Measurements from ENCODE around the gene ADAMTSL4. TPM values are rescaled to one million over a fixed set of nuclear protein-coding genes. Genes with fewer than 3 reads are reported as not detected.

Gene ADAMTSL4
- total and polyA plus RNA-seq, 2 donors (not counting 3 experiments of a cell fraction or from before 2014, with no cell fraction given): 0.73 to 1.0 TPM

DNA sequence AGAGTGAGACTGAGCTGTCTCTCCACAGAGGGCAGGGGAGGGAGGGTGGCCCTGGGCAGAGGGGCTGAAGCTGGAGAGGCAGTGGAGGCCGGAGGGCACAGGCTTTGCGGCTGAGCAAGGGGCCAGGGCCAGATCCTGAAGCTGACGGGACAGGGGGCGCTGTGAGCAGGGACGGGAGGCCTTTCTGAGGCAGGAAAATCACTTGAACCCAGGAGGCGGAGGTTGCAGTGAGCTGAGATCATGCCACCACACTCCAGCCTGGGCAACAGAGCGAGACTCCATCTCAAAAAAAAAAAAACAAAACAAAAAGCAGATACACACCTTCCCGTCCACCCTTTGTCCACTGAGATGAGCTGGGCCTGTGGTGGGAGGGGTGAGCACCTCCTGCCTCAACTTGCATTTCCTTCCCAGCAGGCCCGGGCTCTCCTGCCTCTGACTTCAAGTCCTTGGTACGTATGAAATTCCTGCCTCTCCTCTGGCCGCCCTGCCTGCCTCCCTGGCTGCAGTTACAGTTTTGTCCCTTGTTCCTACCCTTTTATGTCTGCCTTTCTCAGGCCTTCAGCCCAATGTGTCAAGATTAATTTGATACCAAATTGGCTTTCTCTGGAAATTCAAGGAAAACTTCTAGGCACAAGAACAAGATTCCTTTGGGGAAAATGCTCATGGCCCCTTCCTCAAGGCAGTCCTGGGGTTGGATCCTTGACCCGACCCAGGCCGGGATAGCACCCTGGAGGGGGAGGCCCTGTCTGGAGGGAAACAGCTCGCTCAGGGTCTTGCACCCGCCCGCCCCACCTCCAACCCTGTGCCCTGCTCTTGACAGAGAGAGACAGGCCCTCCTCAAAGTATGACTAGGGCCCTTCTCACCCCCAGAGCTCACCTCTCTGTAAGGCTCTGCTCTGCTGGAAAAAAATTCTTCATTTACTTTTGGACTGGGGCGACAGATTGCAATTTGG lies 11.2 kb upstream of the ADAMTSL4 start:
- Histone ChIP-seq H4K20me1 (replicated peaks; ENCODE audit: control insufficient read depth, extremely low read depth, insufficient read depth, low read length) (no peaks in the 10 kb centered on the region), H3K27me3 (ENCODE audit: control insufficient read depth in 2 of 2, insufficient read depth in 2 of 2, low read length in 2 of 2) (no peaks in the 10 kb centered on the region), H3K79me2 (ENCODE audit: control insufficient read depth, insufficient read depth, low read length) (no peaks in the 10 kb centered on the region), H3K4me2 (ENCODE audit: insufficient read depth, low read length) (no peak overlapping the region), H3K9me3 (replicated peaks; ENCODE audit: control insufficient read depth, insufficient read depth, low read length) (no peaks in the 10 kb centered on the region), H3K27ac (ENCODE audit: insufficient read depth, low read depth, low read length) (no peak overlapping the region), H3K4me1 (ENCODE audit: control insufficient read depth, extremely low read depth, insufficient read depth, low read length) (no peaks in the 10 kb centered on the region), H2AFZ (ENCODE audit: low read depth, low read length) (peak overlapping the region; percentile 20), H3K9me1 (replicated peaks; ENCODE audit: control insufficient read depth, extremely low read depth, insufficient read depth, low read length) (no peaks in the 10 kb centered on the region), H3K9ac (replicated peaks; ENCODE audit: extremely low read depth, insufficient read depth, low read length) (no peak overlapping the region), H3K4me3 (replicated peaks in 1 of 3; ENCODE audit: insufficient read depth in 1 of 3, low read depth in 1 of 3, low read length in 3 of 3) (no peak overlapping the region), H3K36me3 (ENCODE audit: control insufficient read depth in 2 of 2, extremely low read depth in 1 of 2, insufficient read depth in 2 of 2, low read length in 2 of 2) (no peaks in the 10 kb centered on the region)
- BruUV-seq (replicated peaks): no TSS peak
- POLR2A ChIA-PET: no interaction called here
- dilution Hi-C loops (cut with MboI; ENCODE audit: extremely low pct_ligation_motif_present, low sequenced_read_pairs) (no loop called here), intact Hi-C loops (cut with micrococcal nuclease) (no loop called here)
- FAIRE-seq (peak; percentile 46), DNase-seq (ENCODE audit: low read depth, low spot score) (peak; percentile 39)
- CTCF ChIA-PET: interaction anchor here (1.0 to 2.8 kb wide), 4 partner anchors 9 to 282 kb away, joined by 3 to 10 read pairs (median 5); partner anchors contain the start of genes ENSA and FALEC
- no peak for TF ChIP-seq JUN (IDR thresholded peaks at IDR 0.05; ENCODE audit: borderline replicate concordance, insufficient read depth, insufficient read length, low read depth)
- no peak for TF ChIP-seq FOS (IDR thresholded peaks at IDR 0.05; ENCODE audit: borderline replicate concordance, insufficient read depth, low read length)
- TF ChIP-seq MYC (IDR thresholded peaks at IDR 0.05; ENCODE audit: low read depth, low read length): no peak
- no peak for TF ChIP-seq GATA2 (IDR thresholded peaks at IDR 0.05; ENCODE audit: insufficient read depth, insufficient read length, low read depth, low read length)
- no peak for TF ChIP-seq EZH2 (IDR thresholded peaks at IDR 0.05; ENCODE audit: borderline replicate concordance, low read depth, low read length, severe bottlenecking)
